Thyroid gland (tissue), 4 donors: ENCODE measurements around the gene IVL. TPM values are rescaled to one million over a fixed set of nuclear protein-coding genes. Genes with fewer than 3 reads are reported as not detected.

Source experiments
- DNase-seq, 2 donors: peaks; one replicate each; pipeline ENCODE4 v3.0.0-alpha.2; 2019
- H3K27ac ChIP-seq, 3 donors: fragments of 200-600 bp; sonication (generic); 1 replicate in 2 of 3; 2 replicates in 1 of 3; pipeline ENCODE4 v1.5.1; 2016 to 2019; ENCODE audit warnings: mild to moderate bottlenecking in 1 of 3, moderate library complexity in 1 of 3
- H3K27me3 ChIP-seq: fragments of 200-600 bp; sonication (generic); one replicate; pipeline ENCODE4 v1.5.1; 2019
- H3K36me3 ChIP-seq, 2 donors: fragments of 200-600 bp; sonication (generic); one replicate each; pipeline ENCODE4 v1.5.1; 2016 to 2019
- H3K4me1 ChIP-seq, 2 donors: fragments of 200-600 bp; sonication (generic); one replicate each; pipeline ENCODE4 v1.5.1; 2017 to 2019
- H3K4me3 ChIP-seq, 3 donors: fragments of 200-600 bp; sonication (generic); replicated peaks in 1 of 3; 1 replicate in 2 of 3; 2 replicates in 1 of 3; pipeline ENCODE4 v1.5.1; 2016; ENCODE audit warnings: mild to moderate bottlenecking in 1 of 3
- H3K9me3 ChIP-seq: fragments of 200-600 bp; sonication (generic); one replicate; pipeline ENCODE4 v1.5.1; 2017
- CTCF ChIP-seq, 6 experiments: fragments of 200-600 bp in 3 of 6; fragments of 450-650 bp in 3 of 6; sonication (generic) in 3 of 6; IDR thresholded peaks; one replicate each; pipeline ENCODE4 v1.5.1; 2016 to 2019; ENCODE audit warnings: antibody characterized with exemption in 6 of 6, mild to moderate bottlenecking in 2 of 6, inconsistent platforms in 1 of 6, moderate library complexity in 1 of 6
- POLR2A ChIP-seq, 2 donors: fragments of 450-650 bp; IDR thresholded peaks; one replicate each; pipeline ENCODE4 v1.6.1; 2017; ENCODE audit warnings: antibody characterized with exemption in 2 of 2, mild to moderate bottlenecking in 2 of 2, moderate library complexity in 1 of 2
- WGBS, 2 donors: methylation state at CpG; one replicate each; pipeline ENCODE4 v1.1.5; 2017; 5-methylcytosine and 5-hydroxymethylcytosine counted together
- intact Hi-C: fragments of 100-400 bp; cut with DNase I; formaldehyde crosslinking; loops from one replicate; pipeline ENCODE4 v1.15.1; 2023
- total RNA-seq, 4 donors: library from RNA; depleted of rRNA; stranded (reverse); fragments of >200 nt; gene quantifications; one replicate each; pipeline ENCODE4 v1.2.3, GENCODE V29; 2016

IVL gene
- total RNA-seq, 4 donors from 2014 or later = not detected

- no peak for DNase-seq
- no peaks in the 10 kb centered on the region for H3K4me1 ChIP-seq
- H3K4me3 ChIP-seq = no peak overlapping the region
- H3K27ac ChIP-seq = no peak overlapping the region
- no peaks in the 10 kb centered on the region for H3K36me3 ChIP-seq
- TF ChIP-seq POLR2A (IDR thresholded peaks at IDR 0.05) (no peak), CTCF (IDR thresholded peaks at IDR 0.05) (no peak)
- no peaks in the 10 kb centered on the region for H3K9me3 ChIP-seq
- H3K27me3 ChIP-seq = no peaks in the 10 kb centered on the region
- intact Hi-C loops = no loop called here
- WGBS, 2 donors = 82 to 87% methylated on average over 4 of the region's 4 CpGs
Measured at GRCh38 chr1:152902636-152903035, 5.7 kb upstream of the IVL start.

- no peak for DNase-seq
- H3K36me3 ChIP-seq = no peaks in the 10 kb centered on the region
- 86 to 92% methylated on average over 7 of the region's 7 CpGs for WGBS, 2 donors
- no peaks in the 10 kb centered on the region for H3K27me3 ChIP-seq
- intact Hi-C loops = no loop called here
- no peaks in the 10 kb centered on the region for H3K4me1 ChIP-seq
- H3K9me3 ChIP-seq = no peaks in the 10 kb centered on the region
- no peak overlapping the region for H3K4me3 ChIP-seq
- no peak overlapping the region for H3K27ac ChIP-seq
- TF ChIP-seq CTCF (IDR thresholded peaks at IDR 0.05) = no peak
- TF ChIP-seq POLR2A (IDR thresholded peaks at IDR 0.05) = no peak
Measured at GRCh38 chr1:152904688-152905440, 3.5 kb upstream of the IVL start.

GRCh38 chr1:152906023-152906565 is 2.3 kb upstream of the IVL start:
- H3K27ac ChIP-seq = no peak overlapping the region
- H3K36me3 ChIP-seq = no peaks in the 10 kb centered on the region
- H3K4me1 ChIP-seq = no peaks in the 10 kb centered on the region
- H3K4me3 ChIP-seq = no peak overlapping the region
- DNase-seq = no peak
- intact Hi-C loops = no loop called here
- H3K27me3 ChIP-seq = no peaks in the 10 kb centered on the region
- WGBS, 2 donors = 61 to 66% methylated on average over 5 of the region's 5 CpGs
- H3K9me3 ChIP-seq = no peaks in the 10 kb centered on the region
- TF ChIP-seq POLR2A (IDR thresholded peaks at IDR 0.05) (no peak), CTCF (IDR thresholded peaks at IDR 0.05) (no peak)

GRCh38 chr1:152909206-152909605 is 860 bp downstream of the IVL start:
- Histone ChIP-seq H3K27ac (no peak overlapping the region), H3K36me3 (no peaks in the 10 kb centered on the region), H3K4me1 (no peaks in the 10 kb centered on the region), H3K4me3 (no peak overlapping the region), H3K9me3 (no peaks in the 10 kb centered on the region), H3K27me3 (no peaks in the 10 kb centered on the region)
- 88 to 97% methylated on average over 3 of the region's 3 CpGs for WGBS, 2 donors
- no peak for DNase-seq
- TF ChIP-seq POLR2A (IDR thresholded peaks at IDR 0.05) (no peak), CTCF (IDR thresholded peaks at IDR 0.05) (no peak)
- intact Hi-C loops = no loop called here

- H3K4me3 ChIP-seq = no peak overlapping the region
- WGBS, 2 donors = 60 to 65% methylated on average over 1 of the region's 1 CpG
- H3K27me3 ChIP-seq = no peaks in the 10 kb centered on the region
- DNase-seq = no peak
- H3K4me1 ChIP-seq = no peaks in the 10 kb centered on the region
- no peaks in the 10 kb centered on the region for H3K36me3 ChIP-seq
- H3K9me3 ChIP-seq = no peaks in the 10 kb centered on the region
- TF ChIP-seq CTCF (IDR thresholded peaks at IDR 0.05) (no peak), POLR2A (IDR thresholded peaks at IDR 0.05) (no peak)
- intact Hi-C loops = no loop called here
- H3K27ac ChIP-seq = no peak overlapping the region
Measured at GRCh38 chr1:152912471-152912870, 4.1 kb downstream of the IVL start.
